Endothelial cell of umbilical vein (primary cell): ENCODE measurements around the gene FAM184B. TPM values are rescaled to one million over a fixed set of nuclear protein-coding genes. Genes with fewer than 3 reads are reported as not detected.
"Not testable (repeated sequence)": the region's sequence is repeated elsewhere in the genome, so short reads cannot be mapped to it uniquely, and the experiment has no call there.

Experiments
- BruUV-seq: library from RNA; stranded (reverse); fragments of 400-500 nt; replicated peaks from 2 replicates; lab custom pipeline; 2021; lab: Mats Ljungman, UMichigan
- CTCF ChIA-PET: fragments of 300-600, 350-600 bp; sonication (Branson Sonifier 250); formaldehyde crosslinking; loops from one replicate; lab custom pipeline; 2021; ENCODE audit warnings: antibody characterized with exemption, inconsistent platforms; lab: Charles Lee
- POLR2A ChIA-PET: fragments of 300-600, 350-600 bp; sonication (Branson Sonifier 250); formaldehyde crosslinking; loops from one replicate; lab custom pipeline; 2021; ENCODE audit warnings: antibody characterized with exemption, inconsistent platforms; lab: Charles Lee
- DNase-seq: peaks from one replicate; pipeline ENCODE4 v3.0.0-alpha.2; 2011; ENCODE audit warnings: low read depth, low spot score
- FAIRE-seq: peaks from 2 replicates; lab custom pipeline; 2011; peaks lifted over from hg19 to GRCh38; lab: Jason Lieb, UNC
- H2AFZ ChIP-seq: 2 replicates; pipeline ENCODE4 v1.6.0; 2012; ENCODE audit warnings: low read depth, low read length, control low read depth, inconsistent platforms
- H3K27ac ChIP-seq: 2 replicates; pipeline ENCODE4 v1.5.1; 2011; ENCODE audit warnings: low read depth, mild to moderate bottlenecking, control low read depth, low read length, moderate library complexity; ENCODE audit not compliant: insufficient read depth
- H3K27me3 ChIP-seq, 2 experiments: 2 replicates each; pipeline versions ENCODE4 v1.6.0 to v1.6.1; 2011; ENCODE audit warnings: low read length in 2 of 2, mixed read lengths in 1 of 2; ENCODE audit not compliant: control insufficient read depth in 2 of 2, insufficient read depth in 2 of 2
- H3K36me3 ChIP-seq, 2 experiments: 2 replicates in 1 of 2; 3 replicates in 1 of 2; pipeline ENCODE4 v1.5.1; 2011; ENCODE audit warnings: low read length in 2 of 2, mild to moderate bottlenecking in 1 of 2, moderate library complexity in 1 of 2; ENCODE audit not compliant: control insufficient read depth in 2 of 2, insufficient read depth in 2 of 2; ENCODE audit errors: extremely low read depth in 1 of 2
- H3K4me1 ChIP-seq: 3 replicates; pipeline ENCODE4 v1.5.1; 2011; ENCODE audit warnings: mild to moderate bottlenecking, low read length; ENCODE audit not compliant: control insufficient read depth, insufficient read depth; ENCODE audit errors: extremely low read depth
- H3K4me2 ChIP-seq: 2 replicates; pipeline ENCODE4 v1.6.1; 2011; ENCODE audit warnings: low read length, control low read depth, mixed read lengths; ENCODE audit not compliant: insufficient read depth
- H3K4me3 ChIP-seq, 3 experiments: fragments of 200-600 bp in 1 of 3; sonication (generic), shearing (Covaris generic) in 1 of 3; replicated peaks in 1 of 3; 2 replicates each; pipeline ENCODE4 v1.5.1; 2011 to 2016; ENCODE audit warnings: control low read depth in 3 of 3, low read length in 3 of 3, mild to moderate bottlenecking in 2 of 3, inconsistent platforms in 1 of 3, low read depth in 1 of 3, moderate library complexity in 1 of 3; ENCODE audit not compliant: insufficient read depth in 1 of 3
- H3K79me2 ChIP-seq: 2 replicates; pipeline ENCODE4 v1.6.0; 2012; ENCODE audit warnings: low read length, inconsistent platforms; ENCODE audit not compliant: control insufficient read depth, insufficient read depth
- H3K9ac ChIP-seq: replicated peaks from 2 replicates; pipeline ENCODE3; 2011; ENCODE audit warnings: low read length, control low read depth; ENCODE audit not compliant: insufficient read depth; ENCODE audit errors: extremely low read depth
- H3K9me1 ChIP-seq: replicated peaks from 3 replicates; pipeline ENCODE4 v1.6.0; 2011; ENCODE audit warnings: mild to moderate bottlenecking, low read length; ENCODE audit not compliant: control insufficient read depth, insufficient read depth; ENCODE audit errors: extremely low read depth
- H3K9me3 ChIP-seq: replicated peaks from 2 replicates; pipeline ENCODE4 v1.5.1; 2012; ENCODE audit warnings: low read length, inconsistent platforms; ENCODE audit not compliant: control insufficient read depth, insufficient read depth
- H4K20me1 ChIP-seq: replicated peaks from 2 replicates; pipeline ENCODE3; 2011; ENCODE audit warnings: mild to moderate bottlenecking, low read length; ENCODE audit not compliant: control insufficient read depth, insufficient read depth; ENCODE audit errors: extremely low read depth
- EZH2 ChIP-seq: IDR thresholded peaks from 2 replicates; pipeline ENCODE4 v1.6.1; 2012; ENCODE audit warnings: borderline replicate concordance, low read depth, mild to moderate bottlenecking, moderate library complexity, low read length, inconsistent platforms; ENCODE audit not compliant: severe bottlenecking
- FOS ChIP-seq: IDR thresholded peaks from 2 replicates; pipeline ENCODE4 v1.6.1; 2011; ENCODE audit warnings: mild to moderate bottlenecking, low read length, moderate library complexity, borderline replicate concordance; ENCODE audit not compliant: insufficient read depth
- GATA2 ChIP-seq: IDR thresholded peaks from 2 replicates; pipeline ENCODE4 v1.7.0; 2011; ENCODE audit warnings: low read depth, mild to moderate bottlenecking, moderate library complexity, mixed read lengths, low read length; ENCODE audit not compliant: insufficient read length, insufficient read depth
- JUN ChIP-seq: IDR thresholded peaks from 2 replicates; pipeline ENCODE4 v1.6.1; 2011; ENCODE audit warnings: borderline replicate concordance, low read depth; ENCODE audit not compliant: insufficient read length, insufficient read depth
- MAX ChIP-seq: IDR thresholded peaks from 2 replicates; pipeline ENCODE4 v1.6.1; 2011; ENCODE audit not compliant: insufficient read depth, insufficient read length
- MYC ChIP-seq: IDR thresholded peaks from one replicate; pipeline ENCODE4 v1.6.1; 2011; ENCODE audit warnings: mild to moderate bottlenecking, low read depth, low read length
- POLR2A ChIP-seq: IDR thresholded peaks from 2 replicates; pipeline ENCODE4 v1.6.1; 2012; ENCODE audit warnings: low read depth, mild to moderate bottlenecking, control low read depth, low read length
- POLR2AphosphoS5 ChIP-seq: IDR thresholded peaks from 2 replicates; pipeline ENCODE4 v1.6.1; 2012; ENCODE audit warnings: low read depth, mild to moderate bottlenecking, control low read depth, low read length, moderate library complexity; ENCODE audit not compliant: insufficient read depth
- dilution Hi-C: fragments of 300-500 bp; cut with MboI; formaldehyde crosslinking; loops from one replicate; pipeline ENCODE4 v1.15.0; 2019; ENCODE audit warnings: low sequenced_read_pairs; ENCODE audit not compliant: extremely low pct_ligation_motif_present
- intact Hi-C: fragments of 100-400 bp; cut with micrococcal nuclease; formaldehyde crosslinking; loops from one replicate; pipeline ENCODE4 v1.10.0; 2022
- polyA plus RNA-seq, 4 experiments: library from polyadenylated mRNA; depleted of rRNA in 3 of 4; stranded (reverse) in 3 of 4; unstranded in 1 of 4; fragments of >200 nt; gene quantifications; 2 replicates each; pipeline versions ENCODE4 v1.2.1 to v1.2.3, GENCODE V29; 2011 to 2012; ENCODE audit warnings: missing spikeins in 1 of 4
- total RNA-seq: library from RNA; stranded (reverse); gene quantifications from 2 replicates; pipeline ENCODE4 v1.2.3, GENCODE V29; 2021
- TF ChIP-seq, protein P1 (sequence below), 2 donors: IDR thresholded peaks; 1 replicate in 1 of 2; 2 replicates in 1 of 2; pipeline ENCODE4 v1.5.1; 2011; ENCODE audit warnings: low read length in 2 of 2, mild to moderate bottlenecking in 2 of 2, moderate library complexity in 2 of 2, control low read depth in 1 of 2, inconsistent platforms in 1 of 2, low read depth in 1 of 2; ENCODE audit not compliant: insufficient read depth in 1 of 2; ENCODE audit errors: extremely low read depth in 1 of 2

FAM184B gene
- total and polyA plus RNA-seq, 2 donors (not counting 3 experiments of a cell fraction or from before 2014, with no cell fraction given): not detected

DNA sequence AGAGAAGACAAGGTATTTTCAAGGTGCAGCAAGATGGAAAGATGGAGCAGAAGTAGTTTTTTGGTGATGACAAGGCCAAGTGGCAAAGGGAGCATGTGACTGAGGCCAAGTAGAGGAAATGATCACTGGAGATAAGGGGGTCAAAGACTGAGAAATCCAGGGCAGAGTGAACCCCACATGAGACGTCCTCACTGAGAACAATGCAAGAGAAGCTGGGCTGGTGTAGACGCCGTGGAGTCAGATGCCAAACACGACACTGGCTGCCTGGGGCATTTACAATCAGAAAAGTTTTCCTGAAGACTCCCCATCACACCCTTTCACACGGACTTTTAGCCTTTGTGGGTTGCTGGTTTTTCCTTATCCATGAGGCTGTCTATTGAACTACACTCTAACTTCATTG lies 69.3 kb downstream of the FAM184B start:
- TF ChIP-seq MYC (no peak), GATA2 (no peak), EZH2 (no peak), FOS (no peak), POLR2AphosphoS5 (no peak), POLR2A (no peak), MAX (no peak), JUN (no peak)
- TF ChIP-seq, protein P1, sequence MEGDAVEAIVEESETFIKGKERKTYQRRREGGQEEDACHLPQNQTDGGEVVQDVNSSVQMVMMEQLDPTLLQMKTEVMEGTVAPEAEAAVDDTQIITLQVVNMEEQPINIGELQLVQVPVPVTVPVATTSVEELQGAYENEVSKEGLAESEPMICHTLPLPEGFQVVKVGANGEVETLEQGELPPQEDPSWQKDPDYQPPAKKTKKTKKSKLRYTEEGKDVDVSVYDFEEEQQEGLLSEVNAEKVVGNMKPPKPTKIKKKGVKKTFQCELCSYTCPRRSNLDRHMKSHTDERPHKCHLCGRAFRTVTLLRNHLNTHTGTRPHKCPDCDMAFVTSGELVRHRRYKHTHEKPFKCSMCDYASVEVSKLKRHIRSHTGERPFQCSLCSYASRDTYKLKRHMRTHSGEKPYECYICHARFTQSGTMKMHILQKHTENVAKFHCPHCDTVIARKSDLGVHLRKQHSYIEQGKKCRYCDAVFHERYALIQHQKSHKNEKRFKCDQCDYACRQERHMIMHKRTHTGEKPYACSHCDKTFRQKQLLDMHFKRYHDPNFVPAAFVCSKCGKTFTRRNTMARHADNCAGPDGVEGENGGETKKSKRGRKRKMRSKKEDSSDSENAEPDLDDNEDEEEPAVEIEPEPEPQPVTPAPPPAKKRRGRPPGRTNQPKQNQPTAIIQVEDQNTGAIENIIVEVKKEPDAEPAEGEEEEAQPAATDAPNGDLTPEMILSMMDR (IDR thresholded peaks at IDR 0.05; ENCODE audit: extremely low read depth in 1 of 2, insufficient read depth in 1 of 2, low read depth in 1 of 2, low read length in 2 of 2): no peak
- Histone ChIP-seq H3K79me2 (no peaks in the 10 kb centered on the region), H3K4me1 (no peaks in the 10 kb centered on the region), H3K4me2 (no peak overlapping the region), H3K27ac (no peak overlapping the region), H3K9me3 (no peaks in the 10 kb centered on the region), H3K9ac (no peak overlapping the region), H2AFZ (no peak overlapping the region), H3K4me3 (no peak overlapping the region), H3K27me3 (no peaks in the 10 kb centered on the region), H4K20me1 (no peaks in the 10 kb centered on the region), H3K36me3 (no peaks in the 10 kb centered on the region), H3K9me1 (no peaks in the 10 kb centered on the region)
- POLR2A ChIA-PET: no interaction called here
- DNase-seq (no peak), FAIRE-seq (no peak)
- CTCF ChIA-PET: no interaction called here
- intact Hi-C loops: no loop called here
- BruUV-seq: no TSS peak
- dilution Hi-C loops: no loop called here

DNA sequence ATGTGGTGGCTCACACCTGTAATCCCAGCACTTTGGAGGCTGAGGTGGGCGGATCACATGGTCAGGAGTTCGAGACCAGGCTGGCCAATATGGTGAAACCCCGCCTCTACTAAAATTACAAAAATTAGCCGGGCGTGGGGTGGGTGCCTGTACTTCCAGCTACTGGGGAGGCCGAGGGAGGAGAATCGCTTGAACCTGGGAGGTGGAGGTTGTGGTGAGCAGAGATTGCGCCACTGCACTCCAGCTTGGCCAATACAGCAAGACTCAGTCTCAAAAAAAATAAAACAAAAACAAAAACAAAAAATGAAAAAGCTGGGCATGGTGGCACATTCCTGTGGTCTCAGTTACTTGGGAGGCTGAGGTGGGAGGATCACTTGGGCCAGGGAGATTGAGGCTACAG lies 70.2 kb downstream of the FAM184B start:
- intact Hi-C loops, CTCF ChIA-PET, H4K20me1 ChIP-seq, H3K36me3 ChIP-seq, H3K4me3 ChIP-seq, BruUV-seq, dilution Hi-C loops, H3K27ac ChIP-seq, H3K9me3 ChIP-seq, H3K9me1 ChIP-seq, H3K79me2 ChIP-seq, DNase-seq, FAIRE-seq, H3K4me1 ChIP-seq, H3K27me3 ChIP-seq, H3K9ac ChIP-seq, POLR2A ChIA-PET, H3K4me2 ChIP-seq, H2AFZ ChIP-seq: not testable (repeated sequence)
